Measurements from ENCODE around the gene C11orf58. TPM values are rescaled to one million over a fixed set of nuclear protein-coding genes. Genes with fewer than 3 reads are reported as not detected.

Gene C11orf58
- total RNA-seq = 100 to 1,000 TPM; 162 to 183 TPM
- 199 TPM for polyA plus RNA-seq (2013, experiment 1 of 2)
- 191 TPM for polyA plus RNA-seq (2013, experiment 2 of 2)
- long read RNA-seq, experiment 1, full-length matches to known transcripts = 65 of 120 reads
- long read RNA-seq, experiment 1, partial matches to known transcripts = 30 of 120 reads
- long read RNA-seq, experiment 1, other reads (novel, unspliced or antisense) = 25 of 120 reads
- long read RNA-seq, experiment 2, full-length matches to known transcripts = 314 of 332 reads
- long read RNA-seq, experiment 2, partial matches to known transcripts = 1 of 332 reads
- long read RNA-seq, experiment 2, other reads (novel, unspliced or antisense) = 17 of 332 reads
- long read RNA-seq, experiment 3, transcript C11orf58-201 (5 exons, 2,049 nt) = major isoform, 822 of 864 reads
- long read RNA-seq, experiment 3, partial matches to known transcripts = 1 of 864 reads
- long read RNA-seq, experiment 3, other reads (novel, unspliced or antisense) = 38 of 864 reads
- long read RNA-seq, experiment 4, full-length matches to known transcripts = 1,152 of 1,208 reads
- long read RNA-seq, experiment 4, partial matches to known transcripts = 5 of 1,208 reads
- long read RNA-seq, experiment 4, other reads (novel, unspliced or antisense) = 51 of 1,208 reads

- peak; percentile 98 for DNase-seq
- peaks cover 17% of the 10 kb centered on the region for H3K36me3 Mint-ChIP-seq (ENCODE audit: low read depth)
- H3K4me1 ChIP-seq (ENCODE audit: control insufficient read depth, insufficient read depth, low read length) = no peaks in the 10 kb centered on the region
- H3K4me3 Mint-ChIP-seq = no peak within 1 kb of the TSS
- peak within 1 kb of the TSS; percentile 98 for H3K9ac ChIP-seq (ENCODE audit: extremely low read depth, low read length, poor library complexity, severe bottlenecking)
- peaks cover 6% of the 10 kb centered on the region for H3K4me1 Mint-ChIP-seq
- peak within 1 kb of the TSS; percentile 92 for H3K27ac ChIP-seq (ENCODE audit: low read depth, low read length)
- peak within 1 kb of the TSS; percentile 97 for H3K4me3 ChIP-seq (ENCODE audit: low read length)
- H3K27me3 ChIP-seq (ENCODE audit: control insufficient read depth, insufficient read depth, low read length, poor library complexity, severe bottlenecking) = no peaks in the 10 kb centered on the region
- H3K9me3 ChIP-seq (ENCODE audit: control insufficient read depth, low read length) = peaks cover 9% of the 10 kb centered on the region
- whole genome bisulfite sequencing, 2 experiments (ENCODE audit: insufficient coverage in 1 of 2, insufficient read length in 1 of 2) = 0% methylated on average over 17 to 47 of the region's 47 CpGs
- H3K27ac Mint-ChIP-seq = no peak within 1 kb of the TSS
- H3K9me3 Mint-ChIP-seq = peaks cover 4% of the 10 kb centered on the region
- H3K27me3 Mint-ChIP-seq (ENCODE audit: insufficient read depth) = no peaks in the 10 kb centered on the region
- TF ChIP-seq CTCF (conservative IDR thresholded peaks at IDR 0.05) = no peak
- peaks cover 30% of the 10 kb centered on the region for H3K36me3 ChIP-seq (ENCODE audit: control insufficient read depth, insufficient read depth, low read length)
Observed at GRCh38 chr11:16738193-16738946, at the start of gene C11orf58. C11orf58 (plus strand) TSS chr11:16738647; CDS start chr11:16738779, 132 bp downstream.

GRCh38 chr11:16690086-16690485 lies 48.4 kb upstream of the C11orf58 start:
- Mint-ChIP-seq H3K36me3 (ENCODE audit: low read depth) (no peaks in the 10 kb centered on the region), H3K27me3 (ENCODE audit: insufficient read depth) (no peaks in the 10 kb centered on the region), H3K27ac (no peak overlapping the region), H3K4me1 (peaks cover 8% of the 10 kb centered on the region), H3K9me3 (no peaks in the 10 kb centered on the region), H3K4me3 (no peak overlapping the region)
- no peak for TF ChIP-seq CTCF (conservative IDR thresholded peaks at IDR 0.05)
- Histone ChIP-seq H3K4me1 (ENCODE audit: control insufficient read depth, insufficient read depth, low read length) (peaks cover 4% of the 10 kb centered on the region), H3K27ac (ENCODE audit: low read depth, low read length) (no peak overlapping the region), H3K36me3 (ENCODE audit: control insufficient read depth, insufficient read depth, low read length) (no peaks in the 10 kb centered on the region), H3K4me3 (ENCODE audit: low read length) (no peak overlapping the region), H3K9ac (ENCODE audit: extremely low read depth, low read length, poor library complexity, severe bottlenecking) (no peak overlapping the region), H3K27me3 (ENCODE audit: control insufficient read depth, insufficient read depth, low read length, poor library complexity, severe bottlenecking) (no peaks in the 10 kb centered on the region), H3K9me3 (ENCODE audit: control insufficient read depth, low read length) (no peaks in the 10 kb centered on the region)
- no peak for DNase-seq
- 80 to 96% methylated on average over 1 of the region's 1 CpG for WGBS, 2 experiments (ENCODE audit: insufficient coverage in 1 of 2, insufficient read length in 1 of 2)

GRCh38 chr11:16703795-16704194 lies 34.7 kb upstream of the C11orf58 start:
- no peak for TF ChIP-seq CTCF (conservative IDR thresholded peaks at IDR 0.05)
- DNase-seq = no peak
- H3K9ac ChIP-seq (ENCODE audit: extremely low read depth, low read length, poor library complexity, severe bottlenecking) = no peak overlapping the region
- Mint-ChIP-seq H3K36me3 (ENCODE audit: low read depth) (no peaks in the 10 kb centered on the region), H3K9me3 (no peaks in the 10 kb centered on the region), H3K4me3 (no peak overlapping the region), H3K4me1 (no peaks in the 10 kb centered on the region), H3K27ac (no peak overlapping the region), H3K27me3 (ENCODE audit: insufficient read depth) (no peaks in the 10 kb centered on the region)
- H3K4me1 ChIP-seq (ENCODE audit: control insufficient read depth, insufficient read depth, low read length) = no peaks in the 10 kb centered on the region
- no peaks in the 10 kb centered on the region for H3K27me3 ChIP-seq (ENCODE audit: control insufficient read depth, insufficient read depth, low read length, poor library complexity, severe bottlenecking)
- H3K27ac ChIP-seq (ENCODE audit: low read depth, low read length) = no peak overlapping the region
- no peaks in the 10 kb centered on the region for H3K9me3 ChIP-seq (ENCODE audit: control insufficient read depth, low read length)
- no peaks in the 10 kb centered on the region for H3K36me3 ChIP-seq (ENCODE audit: control insufficient read depth, insufficient read depth, low read length)
- H3K4me3 ChIP-seq (ENCODE audit: low read length) = no peak overlapping the region

All from endodermal cell (in vitro differentiated cells).